GM12864 (cell line): Measurements from ENCODE around the gene NCK1.
A peak's percentile ranks its signal among the peaks of the same experiment; 100 is the strongest.
"Not testable (repeated sequence)": the region's sequence is repeated elsewhere in the genome, so short reads cannot be mapped to it uniquely, and the experiment has no call there.

Experiments used
- DNase-seq: peaks from one replicate; pipeline ENCODE4 v3.0.0-alpha.2; 2011; ENCODE audit warnings: low read depth
- H3K4me3 ChIP-seq: 2 replicates; pipeline ENCODE4 v1.5.1; 2011; ENCODE audit warnings: mild to moderate bottlenecking, low read depth, low read length, control low read depth
- TF ChIP-seq, protein P1 (sequence below): IDR thresholded peaks from 2 replicates; pipeline ENCODE4 v1.5.1; 2011; ENCODE audit warnings: low read depth, mild to moderate bottlenecking, moderate library complexity, low read length, control low read depth, inconsistent platforms; ENCODE audit errors: missing control alignments

The NCK1 gene

DNA sequence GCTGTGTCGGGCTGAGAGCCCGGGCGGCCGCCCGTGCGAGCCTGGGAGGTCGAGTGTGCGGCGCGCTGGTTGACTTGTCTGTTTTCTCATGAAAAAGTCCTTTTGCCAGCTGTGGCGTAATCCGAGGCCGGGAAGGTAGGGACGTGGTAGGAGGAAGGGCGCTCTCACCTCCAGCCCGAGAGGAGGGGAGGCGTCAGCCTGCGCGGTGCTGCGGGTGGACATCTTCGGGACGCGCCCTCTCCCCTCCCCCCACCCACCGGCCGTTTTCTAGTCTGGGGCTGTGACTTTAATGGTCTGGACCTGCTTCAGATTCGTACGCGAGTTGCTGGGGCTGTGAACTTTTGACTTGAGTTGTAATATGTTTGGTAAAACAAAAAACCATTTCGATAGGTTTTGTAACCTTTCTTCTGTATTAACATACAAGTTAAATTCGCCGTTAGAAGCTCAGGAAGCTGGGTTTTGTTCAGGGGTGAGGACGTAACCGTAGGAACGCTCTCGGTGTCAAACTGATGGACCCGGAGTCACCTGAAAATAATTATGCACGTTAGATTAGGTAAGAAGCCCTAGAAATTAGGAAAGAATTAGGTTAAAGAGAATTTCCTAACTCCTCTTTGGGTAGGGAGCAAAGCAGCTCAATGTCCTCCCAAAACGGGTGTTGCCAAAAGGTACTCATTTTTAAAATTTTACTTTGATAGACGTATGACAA lies 762 bp downstream of the NCK1 start:
- peak; percentile 29 for DNase-seq
- TF ChIP-seq, protein P1, sequence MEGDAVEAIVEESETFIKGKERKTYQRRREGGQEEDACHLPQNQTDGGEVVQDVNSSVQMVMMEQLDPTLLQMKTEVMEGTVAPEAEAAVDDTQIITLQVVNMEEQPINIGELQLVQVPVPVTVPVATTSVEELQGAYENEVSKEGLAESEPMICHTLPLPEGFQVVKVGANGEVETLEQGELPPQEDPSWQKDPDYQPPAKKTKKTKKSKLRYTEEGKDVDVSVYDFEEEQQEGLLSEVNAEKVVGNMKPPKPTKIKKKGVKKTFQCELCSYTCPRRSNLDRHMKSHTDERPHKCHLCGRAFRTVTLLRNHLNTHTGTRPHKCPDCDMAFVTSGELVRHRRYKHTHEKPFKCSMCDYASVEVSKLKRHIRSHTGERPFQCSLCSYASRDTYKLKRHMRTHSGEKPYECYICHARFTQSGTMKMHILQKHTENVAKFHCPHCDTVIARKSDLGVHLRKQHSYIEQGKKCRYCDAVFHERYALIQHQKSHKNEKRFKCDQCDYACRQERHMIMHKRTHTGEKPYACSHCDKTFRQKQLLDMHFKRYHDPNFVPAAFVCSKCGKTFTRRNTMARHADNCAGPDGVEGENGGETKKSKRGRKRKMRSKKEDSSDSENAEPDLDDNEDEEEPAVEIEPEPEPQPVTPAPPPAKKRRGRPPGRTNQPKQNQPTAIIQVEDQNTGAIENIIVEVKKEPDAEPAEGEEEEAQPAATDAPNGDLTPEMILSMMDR = no peak
- H3K4me3 ChIP-seq = peak overlapping the region; percentile 68

DNA sequence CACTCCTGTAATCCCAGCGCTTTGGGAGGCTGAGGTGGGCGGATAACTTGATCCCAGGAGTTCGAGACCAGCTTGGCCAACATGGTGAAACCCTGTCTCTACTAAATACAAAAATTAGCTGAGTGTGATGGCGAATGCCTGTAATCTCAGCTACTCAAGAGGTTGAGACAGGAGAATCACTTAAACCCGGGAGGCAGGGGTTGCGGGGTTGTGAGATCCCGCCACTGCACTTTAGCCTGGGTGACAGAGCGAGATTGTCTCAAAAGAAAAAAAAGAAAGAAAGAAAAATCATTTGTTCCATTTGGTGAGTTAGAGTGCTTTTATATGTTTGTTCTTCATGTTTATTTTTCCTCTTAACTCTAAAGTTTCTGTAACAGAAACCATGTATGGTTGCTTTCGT lies 7.3 kb downstream of the NCK1 start:
- no peak overlapping the region for H3K4me3 ChIP-seq
- TF ChIP-seq, protein P1 = no peak
- no peak for DNase-seq

DNA sequence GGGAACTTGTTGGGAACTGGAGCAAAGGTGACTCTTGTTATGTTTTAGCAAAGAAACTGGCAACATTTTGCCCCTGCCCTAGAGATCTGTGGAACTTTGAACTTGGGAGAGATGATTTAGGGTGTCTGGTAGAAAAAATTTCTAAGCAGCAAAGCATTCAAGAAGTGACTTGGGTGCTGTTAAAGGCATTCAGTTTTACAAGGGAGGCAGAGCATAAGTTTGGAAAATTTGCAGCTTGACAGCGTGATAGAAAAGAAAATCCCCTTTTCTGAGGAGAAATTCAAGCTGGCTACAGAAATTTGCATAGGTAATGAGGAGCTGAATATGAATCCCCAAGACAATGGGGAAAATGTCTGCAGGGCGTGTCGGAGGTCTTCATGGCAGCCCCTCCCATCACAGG lies 10.2 kb downstream of the NCK1 start:
- DNase-seq, H3K4me3 ChIP-seq: not testable (repeated sequence)

- not testable (repeated sequence) for DNase-seq
Measured at GRCh38 chr3:136879510-136879909, 17.5 kb downstream of the NCK1 start.

GRCh38 chr3:136882571-136882970 lies 20.6 kb downstream of the NCK1 start:
- no peak for DNase-seq
- TF ChIP-seq, protein P1 = no peak
- no peak overlapping the region for H3K4me3 ChIP-seq

More at GRCh38 chr3:136879510-136879909, 17.5 kb downstream of the NCK1 start:
- not testable (repeated sequence) for H3K4me3 ChIP-seq

DNA sequence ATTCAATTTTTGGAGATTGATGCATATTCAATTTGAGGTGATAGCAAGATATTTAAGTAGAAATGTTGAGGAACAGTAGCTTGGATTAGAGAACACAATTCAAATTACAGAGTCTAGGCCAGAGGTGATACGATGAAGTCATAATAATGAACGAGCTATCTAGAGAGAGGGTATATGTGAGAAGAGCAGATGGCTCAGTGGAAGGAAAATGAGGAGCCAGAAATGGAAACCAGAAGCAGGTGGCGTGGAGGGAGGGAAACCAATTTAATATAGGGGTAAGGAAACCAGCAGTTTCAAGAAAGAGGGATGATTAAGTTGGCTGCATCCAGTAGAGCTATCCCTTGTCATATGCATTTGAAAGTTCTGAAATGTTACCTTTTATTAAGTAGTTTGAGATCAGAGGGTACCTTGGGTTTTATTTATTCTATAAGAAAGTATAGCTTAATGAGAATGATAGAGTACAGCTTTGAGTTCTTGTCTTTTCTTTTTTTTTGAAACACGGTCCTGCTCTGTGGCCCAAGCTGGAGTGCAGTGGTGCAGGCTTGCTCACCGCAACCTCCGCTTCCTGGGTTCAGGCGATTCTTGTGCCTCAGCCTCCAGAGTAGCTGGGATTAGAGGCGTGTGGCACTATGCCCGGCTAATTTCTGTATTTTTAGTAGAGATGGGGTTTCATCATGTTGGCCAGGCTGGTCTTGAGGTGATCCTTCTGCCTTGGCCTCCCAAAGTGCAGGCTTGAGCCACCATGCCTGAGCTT lies 22.1 kb downstream of the NCK1 start:
- no peak overlapping the region for H3K4me3 ChIP-seq
- DNase-seq = no peak
- TF ChIP-seq, protein P1 = no peak

- TF ChIP-seq, protein P1 = no peak
- H3K4me3 ChIP-seq = no peak overlapping the region
- DNase-seq = no peak
Measured at GRCh38 chr3:136885357-136886213, 23.6 kb downstream of the NCK1 start.
